ENCODE data around the gene SLC29A3. TPM values are rescaled to one million over a fixed set of nuclear protein-coding genes. Genes with fewer than 3 reads are reported as not detected.

SLC29A3 gene
- total and polyA plus RNA-seq, 2 donors: 4.8 to 8.3 TPM

DNA sequence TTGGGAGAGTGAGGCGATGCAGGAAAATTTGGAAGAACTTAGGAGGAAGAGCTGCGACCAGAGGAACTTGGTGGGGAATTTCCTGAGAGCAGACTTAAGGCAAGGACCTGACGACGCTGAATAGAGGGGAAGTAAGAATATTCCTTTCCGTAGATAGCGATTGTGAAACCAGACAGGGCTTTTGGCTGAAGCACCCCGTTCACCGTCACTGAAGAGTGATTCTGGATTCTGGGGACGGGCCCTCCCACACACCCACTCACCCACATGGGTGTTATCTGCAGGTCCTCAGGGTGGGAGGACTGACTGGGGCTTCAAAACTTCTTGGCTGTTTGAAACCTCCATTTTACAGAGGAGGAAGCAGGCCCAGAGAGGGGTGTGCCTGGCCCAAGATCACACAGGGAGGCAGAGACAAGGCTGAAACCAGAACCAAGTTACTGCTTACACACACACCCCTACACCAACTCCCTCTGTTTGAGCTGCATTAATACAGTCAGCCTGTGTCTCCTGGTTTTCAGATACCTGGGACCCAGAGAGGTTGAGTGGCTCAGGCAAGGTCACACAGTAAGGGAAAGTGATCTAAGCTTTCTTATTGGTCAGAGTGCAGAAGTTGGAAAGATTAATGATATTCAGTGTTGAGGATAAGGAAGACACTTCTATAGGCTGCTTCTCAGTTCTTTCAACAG, 40.4 kb downstream of the SLC29A3 start:
- Histone ChIP-seq H3K4me3 (ENCODE audit: low read depth, low read length) (no peak overlapping the region), H3K4me1 (ENCODE audit: insufficient read depth) (no peaks in the 10 kb centered on the region), H3K27ac (ENCODE audit: low read depth) (no peak overlapping the region), H3K36me3 (ENCODE audit: insufficient read depth) (peaks cover 3% of the 10 kb centered on the region)
- 61% methylated on average over 9 of the region's 9 CpGs for WGBS
- no peak for DNase-seq (ENCODE audit: extremely low spot score)

GRCh38 chr10:71360735-71361134, 41.7 kb downstream of the SLC29A3 start:
- no peak for DNase-seq (ENCODE audit: extremely low spot score)
- WGBS: 91% methylated on average over 2 of the region's 2 CpGs
- H3K4me1 ChIP-seq (ENCODE audit: insufficient read depth): no peaks in the 10 kb centered on the region
- H3K4me3 ChIP-seq (ENCODE audit: low read depth, low read length): no peak overlapping the region
- H3K27ac ChIP-seq (ENCODE audit: low read depth): no peak overlapping the region
- H3K36me3 ChIP-seq (ENCODE audit: insufficient read depth): peaks cover 3% of the 10 kb centered on the region

- Histone ChIP-seq H3K27ac (ENCODE audit: low read depth) (no peak overlapping the region), H3K4me1 (ENCODE audit: insufficient read depth) (no peaks in the 10 kb centered on the region), H3K4me3 (ENCODE audit: low read depth, low read length) (no peak overlapping the region), H3K36me3 (ENCODE audit: insufficient read depth) (peaks cover 3% of the 10 kb centered on the region)
- no peak for DNase-seq (ENCODE audit: extremely low spot score)
- WGBS: 96% methylated on average over 7 of the region's 7 CpGs
Observed at GRCh38 chr10:71361581-71361980, 42.5 kb downstream of the SLC29A3 start.

DNA sequence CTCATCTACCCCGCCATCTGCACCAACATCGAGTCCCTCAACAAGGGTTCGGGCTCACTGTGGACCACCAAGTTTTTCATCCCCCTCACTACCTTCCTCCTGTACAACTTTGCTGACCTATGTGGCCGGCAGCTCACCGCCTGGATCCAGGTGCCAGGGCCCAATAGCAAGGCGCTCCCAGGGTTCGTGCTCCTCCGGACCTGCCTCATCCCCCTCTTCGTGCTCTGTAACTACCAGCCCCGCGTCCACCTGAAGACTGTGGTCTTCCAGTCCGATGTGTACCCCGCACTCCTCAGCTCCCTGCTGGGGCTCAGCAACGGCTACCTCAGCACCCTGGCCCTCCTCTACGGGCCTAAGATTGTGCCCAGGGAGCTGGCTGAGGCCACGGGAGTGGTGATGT, 43.1 kb downstream of the SLC29A3 start:
- Histone ChIP-seq H3K4me3 (ENCODE audit: low read depth, low read length) (no peak overlapping the region), H3K27ac (ENCODE audit: low read depth) (no peak overlapping the region), H3K4me1 (ENCODE audit: insufficient read depth) (no peaks in the 10 kb centered on the region), H3K36me3 (ENCODE audit: insufficient read depth) (peaks cover 3% of the 10 kb centered on the region)
- 95% methylated on average over 16 of the region's 16 CpGs for WGBS
- no peak for DNase-seq (ENCODE audit: extremely low spot score)

DNA sequence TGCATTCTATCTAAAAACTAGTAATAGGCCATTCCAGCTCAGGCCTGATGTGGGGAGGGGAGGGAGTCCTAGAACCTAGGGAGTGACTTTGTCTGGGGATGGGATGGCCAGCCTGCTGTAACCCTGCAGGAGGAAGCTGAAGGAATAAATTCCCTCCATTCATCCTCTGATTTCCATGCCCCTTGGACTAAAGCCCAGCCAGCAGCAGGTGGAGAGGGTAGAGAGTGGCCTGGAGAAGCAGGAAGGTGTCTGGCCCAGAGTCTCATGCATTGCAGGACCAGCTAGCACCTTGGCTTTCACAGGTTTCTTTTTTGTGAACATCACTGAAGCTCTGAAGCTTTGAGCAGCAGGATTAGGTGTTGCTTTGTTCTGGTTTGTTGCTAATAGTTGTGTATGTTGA, 44.9 kb downstream of the SLC29A3 start:
- H3K4me3 ChIP-seq (ENCODE audit: low read depth, low read length): no peak overlapping the region
- no peak for DNase-seq (ENCODE audit: extremely low spot score)
- no peaks in the 10 kb centered on the region for H3K36me3 ChIP-seq (ENCODE audit: insufficient read depth)
- H3K4me1 ChIP-seq (ENCODE audit: insufficient read depth): no peaks in the 10 kb centered on the region
- H3K27ac ChIP-seq (ENCODE audit: low read depth): no peak overlapping the region

DNA sequence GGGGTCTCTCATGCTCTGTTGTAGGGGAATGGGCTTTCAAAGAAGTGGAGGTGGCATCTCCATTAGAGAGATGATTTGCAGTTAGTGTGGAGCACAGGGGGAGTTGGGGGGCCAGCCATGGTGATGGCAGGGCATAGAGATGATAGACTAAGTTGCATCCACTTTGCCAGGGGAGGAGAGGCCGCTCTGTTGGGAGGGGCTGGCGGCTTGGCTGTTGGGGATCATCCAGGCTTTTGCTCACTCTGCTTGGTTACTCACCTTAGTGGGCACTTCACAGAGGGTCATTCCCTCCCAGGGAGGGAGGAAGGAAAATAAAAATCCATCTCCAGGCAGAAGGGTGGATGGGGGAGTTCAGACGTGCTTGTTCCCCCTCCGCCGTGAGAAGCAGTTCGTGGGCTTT, 46.3 kb downstream of the SLC29A3 start:
- Histone ChIP-seq H3K27ac (ENCODE audit: low read depth) (no peak overlapping the region), H3K36me3 (ENCODE audit: insufficient read depth) (no peaks in the 10 kb centered on the region), H3K4me1 (ENCODE audit: insufficient read depth) (no peaks in the 10 kb centered on the region), H3K4me3 (ENCODE audit: low read depth, low read length) (no peak overlapping the region)
- no peak for DNase-seq (ENCODE audit: extremely low spot score)
- WGBS: 97% methylated on average over 6 of the region's 6 CpGs

DNA sequence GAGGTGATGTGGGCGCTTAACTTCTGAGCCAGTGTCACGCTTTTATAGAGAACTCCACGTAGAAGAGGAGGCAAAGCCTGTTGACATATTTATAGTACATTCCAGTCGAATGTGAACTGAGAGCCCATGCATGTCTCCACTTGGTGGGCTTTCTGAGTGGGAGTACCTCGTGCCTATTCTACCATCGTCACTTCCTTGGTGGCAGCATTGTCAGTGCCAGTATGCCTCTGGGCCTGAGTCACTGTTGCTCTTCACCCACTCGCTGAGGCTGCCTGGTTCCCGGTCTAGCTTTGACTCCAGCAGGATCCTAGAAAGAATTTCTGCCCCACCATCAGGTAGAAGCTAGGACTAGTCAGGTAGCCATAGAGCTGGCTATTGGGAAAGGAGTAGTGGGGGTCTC, 47.6 kb downstream of the SLC29A3 start:
- 71% methylated on average over 8 of the region's 8 CpGs for WGBS
- DNase-seq (ENCODE audit: extremely low spot score): no peak
- H3K4me1 ChIP-seq (ENCODE audit: insufficient read depth): no peaks in the 10 kb centered on the region
- H3K4me3 ChIP-seq (ENCODE audit: low read depth, low read length): no peak overlapping the region
- H3K36me3 ChIP-seq (ENCODE audit: insufficient read depth): no peaks in the 10 kb centered on the region
- H3K27ac ChIP-seq (ENCODE audit: low read depth): no peak overlapping the region

DNA sequence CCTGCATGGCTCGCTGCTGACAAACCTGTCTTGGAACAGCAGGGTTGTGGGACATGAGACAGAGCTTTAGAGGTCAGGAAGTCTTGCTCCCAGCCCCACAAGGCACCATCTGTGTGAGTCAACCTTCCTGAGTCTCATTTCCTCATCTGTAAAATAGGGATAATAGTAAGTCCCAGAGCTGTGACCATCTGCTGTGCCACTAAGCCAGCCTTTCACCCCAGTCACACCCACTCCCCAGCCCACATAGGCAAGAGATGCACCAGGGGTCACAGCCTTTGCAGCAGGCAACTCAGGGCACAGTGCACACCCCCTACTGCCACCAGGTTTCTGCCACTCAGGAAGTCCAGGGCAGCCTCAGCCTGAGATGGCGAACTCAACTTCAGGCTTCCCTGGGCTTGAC, 48.2 kb downstream of the SLC29A3 start:
- Histone ChIP-seq H3K4me3 (ENCODE audit: low read depth, low read length) (no peak overlapping the region), H3K27ac (ENCODE audit: low read depth) (no peak overlapping the region), H3K36me3 (ENCODE audit: insufficient read depth) (no peaks in the 10 kb centered on the region), H3K4me1 (ENCODE audit: insufficient read depth) (no peaks in the 10 kb centered on the region)
- WGBS: 85% methylated on average over 2 of the region's 2 CpGs
- DNase-seq (ENCODE audit: extremely low spot score): no peak

- Histone ChIP-seq H3K27ac (ENCODE audit: low read depth) (no peak overlapping the region), H3K36me3 (ENCODE audit: insufficient read depth) (no peaks in the 10 kb centered on the region), H3K4me1 (ENCODE audit: insufficient read depth) (no peaks in the 10 kb centered on the region), H3K4me3 (ENCODE audit: low read depth, low read length) (no peak overlapping the region)
- no peak for DNase-seq (ENCODE audit: extremely low spot score)
- WGBS: 91% methylated on average over 1 of the region's 1 CpG
Observed at GRCh38 chr10:71368176-71368575, 49.1 kb downstream of the SLC29A3 start.

- WGBS: 65% methylated on average over 2 of the region's 2 CpGs
- Histone ChIP-seq H3K4me1 (ENCODE audit: insufficient read depth) (no peaks in the 10 kb centered on the region), H3K4me3 (ENCODE audit: low read depth, low read length) (no peak overlapping the region), H3K36me3 (ENCODE audit: insufficient read depth) (no peaks in the 10 kb centered on the region), H3K27ac (ENCODE audit: low read depth) (no peak overlapping the region)
- DNase-seq (ENCODE audit: extremely low spot score): no peak
Observed at GRCh38 chr10:71368643-71369042, 49.6 kb downstream of the SLC29A3 start.

DNA sequence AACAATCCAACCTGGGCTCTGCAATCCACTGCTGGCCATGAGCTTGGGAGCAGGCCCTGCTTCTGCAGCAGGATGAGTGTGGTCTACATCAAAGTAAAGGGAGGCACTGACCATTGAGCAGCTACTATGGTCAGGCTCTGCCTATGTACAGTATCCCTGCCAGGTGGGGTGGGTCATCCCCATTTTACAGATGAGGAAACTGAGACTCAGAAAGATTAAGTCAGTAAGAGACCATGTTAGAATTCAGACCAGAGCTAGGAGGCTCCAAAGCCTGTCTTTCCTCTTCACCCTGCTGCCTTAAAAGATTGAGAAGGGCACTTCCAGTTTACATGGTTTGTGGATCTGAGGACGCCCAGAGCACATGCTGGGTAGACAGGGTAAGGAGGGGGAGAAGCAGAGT, 50.5 kb downstream of the SLC29A3 start:
- no peaks in the 10 kb centered on the region for H3K36me3 ChIP-seq (ENCODE audit: insufficient read depth)
- no peak overlapping the region for H3K27ac ChIP-seq (ENCODE audit: low read depth)
- 81% methylated on average over 1 of the region's 1 CpG for WGBS
- H3K4me3 ChIP-seq (ENCODE audit: low read depth, low read length): no peak overlapping the region
- no peak for DNase-seq (ENCODE audit: extremely low spot score)
- no peaks in the 10 kb centered on the region for H3K4me1 ChIP-seq (ENCODE audit: insufficient read depth)

DNA sequence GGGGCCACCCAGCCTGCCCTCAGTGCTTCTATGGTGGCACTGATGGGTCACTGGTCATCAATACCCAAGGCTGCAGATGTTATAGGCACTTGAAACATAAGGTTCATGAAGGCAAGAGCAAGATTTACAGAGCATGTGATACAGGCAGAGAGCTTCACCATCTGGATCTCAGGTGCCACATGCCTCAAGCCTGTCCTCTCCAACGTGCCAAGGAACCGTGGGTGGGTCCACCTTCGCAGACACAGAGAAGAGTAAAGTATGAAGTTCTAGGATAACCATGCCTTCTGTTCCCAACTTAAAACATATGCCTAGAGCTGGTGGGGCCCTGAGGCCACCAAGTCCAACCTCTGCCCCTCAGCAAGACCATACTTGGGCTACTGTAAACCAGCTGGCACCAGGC, 51.0 kb downstream of the SLC29A3 start:
- Histone ChIP-seq H3K27ac (ENCODE audit: low read depth) (no peak overlapping the region), H3K4me1 (ENCODE audit: insufficient read depth) (no peaks in the 10 kb centered on the region), H3K4me3 (ENCODE audit: low read depth, low read length) (no peak overlapping the region), H3K36me3 (ENCODE audit: insufficient read depth) (no peaks in the 10 kb centered on the region)
- WGBS: 86% methylated on average over 3 of the region's 3 CpGs
- DNase-seq (ENCODE audit: extremely low spot score): no peak

- WGBS: 62% methylated on average over 6 of the region's 6 CpGs
- no peaks in the 10 kb centered on the region for H3K36me3 ChIP-seq (ENCODE audit: insufficient read depth)
- no peak for DNase-seq (ENCODE audit: extremely low spot score)
- H3K4me3 ChIP-seq (ENCODE audit: low read depth, low read length): no peak overlapping the region
- H3K4me1 ChIP-seq (ENCODE audit: insufficient read depth): no peaks in the 10 kb centered on the region
- H3K27ac ChIP-seq (ENCODE audit: low read depth): no peak overlapping the region
Observed at GRCh38 chr10:71371750-71372166, 52.7 kb downstream of the SLC29A3 start.

- no peak overlapping the region for H3K4me3 ChIP-seq (ENCODE audit: low read depth, low read length)
- no peak for DNase-seq (ENCODE audit: extremely low spot score)
Observed at GRCh38 chr10:71372882-71373495, 53.9 kb downstream of the SLC29A3 start.

More at GRCh38 chr10:71372882-71373495, 53.9 kb downstream of the SLC29A3 start:
- H3K36me3 ChIP-seq (ENCODE audit: insufficient read depth): no peaks in the 10 kb centered on the region
- no peaks in the 10 kb centered on the region for H3K4me1 ChIP-seq (ENCODE audit: insufficient read depth)
- no peak overlapping the region for H3K27ac ChIP-seq (ENCODE audit: low read depth)
- 64% methylated on average over 10 of the region's 10 CpGs for WGBS
